ENCODE measurements around the gene CDK6. TPM values are rescaled to one million over a fixed set of nuclear protein-coding genes. Genes with fewer than 3 reads are reported as not detected.
A peak's percentile ranks its signal among the peaks of the same experiment; 100 is the strongest.

Gene CDK6
- total RNA-seq, 4 donors from 2014 or later: 12.9 to 32.7 (median 21.6) TPM

GRCh38 chr7:92723943-92724342 lies 112.4 kb downstream of the CDK6 start:
- no peak for DNase-seq
- H3K9me3 ChIP-seq: no peaks in the 10 kb centered on the region

GRCh38 chr7:92723205-92723604 lies 113.2 kb downstream of the CDK6 start:
- no peak for TF ChIP-seq POLR2AphosphoS5 (IDR thresholded peaks at IDR 0.05)
- TF ChIP-seq CTCF (IDR thresholded peaks at IDR 0.05): no peak
- TF ChIP-seq POLR2A (IDR thresholded peaks at IDR 0.05): no peak
- no peak for TF ChIP-seq EP300 (IDR thresholded peaks at IDR 0.05; ENCODE audit: low read depth)
- Histone ChIP-seq H3K4me1 (peaks cover 0 to 19% (median 15%) of the 10 kb centered on the region in 4 donors), H3K9me3 (no peaks in the 10 kb centered on the region), H3K36me3 (no peaks in the 10 kb centered on the region), H3K27ac (peak overlapping the region in 1 of 4 donors; percentile 14), H3K27me3 (no peaks in the 10 kb centered on the region), H3K4me3 (no peak overlapping the region)
- in situ Hi-C loops (cut with MboI; ENCODE audit: low pct_ligation_motif_present in 1 of 4, low pct_unique_long_range_greater_than_20kb in 1 of 4, low sequenced_read_pairs in 3 of 4): no loop called here
- intact Hi-C loops (cut with DNase I; ENCODE audit: low total_unique reads): no loop called here
- no peak for DNase-seq
- WGBS, 2 donors (ENCODE audit: low coverage in 1 of 2): 77 to 93% methylated on average over 2 of the region's 2 CpGs

More at GRCh38 chr7:92723943-92724342, 112.4 kb downstream of the CDK6 start:
- in situ Hi-C loops (cut with MboI; ENCODE audit: low pct_ligation_motif_present in 1 of 4, low pct_unique_long_range_greater_than_20kb in 1 of 4, low sequenced_read_pairs in 3 of 4) (no loop called here), intact Hi-C loops (cut with DNase I; ENCODE audit: low total_unique reads) (no loop called here)
- peaks cover 0 to 12% (median 8%) of the 10 kb centered on the region in 4 donors for H3K4me1 ChIP-seq
- TF ChIP-seq POLR2AphosphoS5 (IDR thresholded peaks at IDR 0.05) (no peak), POLR2A (IDR thresholded peaks at IDR 0.05) (no peak), CTCF (IDR thresholded peaks at IDR 0.05) (no peak), EP300 (IDR thresholded peaks at IDR 0.05; ENCODE audit: low read depth) (no peak)
- H3K27ac ChIP-seq: no peak overlapping the region
- H3K36me3 ChIP-seq: no peaks in the 10 kb centered on the region
- no peaks in the 10 kb centered on the region for H3K27me3 ChIP-seq
- 68 to 76% methylated on average over 3 to 5 of the region's 5 CpGs for WGBS, 2 donors (ENCODE audit: low coverage in 1 of 2)
- no peak overlapping the region for H3K4me3 ChIP-seq

- Histone ChIP-seq H3K36me3 (no peaks in the 10 kb centered on the region), H3K27ac (peak overlapping the region in 1 of 4 donors; percentile 14), H3K9me3 (no peaks in the 10 kb centered on the region), H3K4me3 (no peak overlapping the region), H3K27me3 (no peaks in the 10 kb centered on the region), H3K4me1 (peaks cover 0 to 21% (median 18%) of the 10 kb centered on the region in 4 donors)
- intact Hi-C loops (cut with DNase I; ENCODE audit: low total_unique reads): no loop called here
- no peak for TF ChIP-seq POLR2A (IDR thresholded peaks at IDR 0.05)
- TF ChIP-seq CTCF (IDR thresholded peaks at IDR 0.05): no peak
- no peak for TF ChIP-seq POLR2AphosphoS5 (IDR thresholded peaks at IDR 0.05)
- TF ChIP-seq EP300 (IDR thresholded peaks at IDR 0.05; ENCODE audit: low read depth): no peak
- DNase-seq: no peak
- in situ Hi-C loops (cut with MboI; ENCODE audit: low pct_ligation_motif_present in 1 of 4, low pct_unique_long_range_greater_than_20kb in 1 of 4, low sequenced_read_pairs in 3 of 4): no loop called here
- 77 to 100% methylated on average over 1 of the region's 1 CpG for WGBS, 2 donors (ENCODE audit: low coverage in 1 of 2)
Measured at GRCh38 chr7:92722541-92722940, 113.8 kb downstream of the CDK6 start.

- TF ChIP-seq EP300 (IDR thresholded peaks at IDR 0.05; ENCODE audit: low read depth): no peak
- TF ChIP-seq CTCF (IDR thresholded peaks at IDR 0.05): no peak
- TF ChIP-seq POLR2AphosphoS5 (IDR thresholded peaks at IDR 0.05): no peak
- TF ChIP-seq POLR2A (IDR thresholded peaks at IDR 0.05): no peak
- H3K27ac ChIP-seq: peak overlapping the region in 2 of 4 donors; percentile 13 to 26
Measured at GRCh38 chr7:92720604-92721350, 115.6 kb downstream of the CDK6 start.

More at GRCh38 chr7:92720604-92721350, 115.6 kb downstream of the CDK6 start:
- peaks cover 0 to 24% (median 19%) of the 10 kb centered on the region in 4 donors for H3K4me1 ChIP-seq
- H3K4me3 ChIP-seq: no peak overlapping the region
- no peaks in the 10 kb centered on the region for H3K9me3 ChIP-seq
- H3K36me3 ChIP-seq: no peaks in the 10 kb centered on the region
- 90% methylated on average over 3 to 4 of the region's 4 CpGs for WGBS, 2 donors (ENCODE audit: low coverage in 1 of 2)
- no peak for DNase-seq
- no peaks in the 10 kb centered on the region for H3K27me3 ChIP-seq
- intact Hi-C loops (cut with DNase I; ENCODE audit: low total_unique reads): no loop called here
- in situ Hi-C loops (cut with MboI; ENCODE audit: low pct_ligation_motif_present in 1 of 4, low pct_unique_long_range_greater_than_20kb in 1 of 4, low sequenced_read_pairs in 3 of 4): no loop called here

Measured in transverse colon (tissue), 4 donors.